Activated CD4-positive, alpha-beta T cell treated with anti-CD3 and anti-CD28 coated beads for 36 hours (primary cell): ENCODE measurements around the gene ISM1. TPM values are rescaled to one million over a fixed set of nuclear protein-coding genes. Genes with fewer than 3 reads are reported as not detected.

Experiments used
- ATAC-seq: fragments of 200-7000 bp; cut with Tn5 transposase; one replicate; pipeline ENCODE4 v1.10.0; 2021; ENCODE audit warnings: mild to moderate bottlenecking, moderate library complexity
- CTCF ChIA-PET: fragments of 350-600 bp; sonication (Branson Sonifier 250); formaldehyde crosslinking; loops from one replicate; lab custom pipeline; 2021; ENCODE audit warnings: antibody characterized with exemption; lab: Charles Lee
- POLR2A ChIA-PET: fragments of 350-600 bp; sonication (Branson Sonifier 250); formaldehyde crosslinking; loops from one replicate; lab custom pipeline; 2021; ENCODE audit warnings: antibody characterized with exemption, inconsistent platforms; lab: Charles Lee
- DNase-seq: peaks from one replicate; pipeline ENCODE4 v3.0.0-alpha.2; 2020
- H3K27ac Mint-ChIP-seq: one replicate; pipeline ENCODE4 v1.8.0; 2021; ENCODE audit warnings: mixed read lengths
- H3K27me3 Mint-ChIP-seq: one replicate; pipeline ENCODE4 v1.8.0; 2021; ENCODE audit warnings: mixed read lengths
- H3K36me3 Mint-ChIP-seq: one replicate; pipeline ENCODE4 v1.8.0; 2021; ENCODE audit warnings: low read depth, mixed read lengths
- H3K4me1 Mint-ChIP-seq: one replicate; pipeline ENCODE4 v1.8.0; 2021; ENCODE audit warnings: mixed read lengths
- H3K4me3 Mint-ChIP-seq: one replicate; pipeline ENCODE4 v1.8.0; 2021; ENCODE audit warnings: mild to moderate bottlenecking, moderate library complexity, mixed read lengths
- H3K9me3 Mint-ChIP-seq: one replicate; pipeline ENCODE4 v1.8.0; 2021; ENCODE audit warnings: low read depth, mixed read lengths
- intact Hi-C, 2 experiments: fragments of 100-400 bp; cut with DNase I in 1 of 2; cut with micrococcal nuclease in 1 of 2; formaldehyde crosslinking; loops; one replicate each; pipeline versions ENCODE4 v1.14.2 to v1.15.1; 2022 to 2024; cut with DNase I, micrococcal nuclease
- total RNA-seq, 2 experiments: library from RNA; stranded (reverse); gene quantifications; one replicate each; pipeline ENCODE4 v1.2.3, GENCODE V29; 2021

Gene ISM1
- total RNA-seq, 2 experiments from 2014 or later: 0.48 to 0.51 TPM

DNA sequence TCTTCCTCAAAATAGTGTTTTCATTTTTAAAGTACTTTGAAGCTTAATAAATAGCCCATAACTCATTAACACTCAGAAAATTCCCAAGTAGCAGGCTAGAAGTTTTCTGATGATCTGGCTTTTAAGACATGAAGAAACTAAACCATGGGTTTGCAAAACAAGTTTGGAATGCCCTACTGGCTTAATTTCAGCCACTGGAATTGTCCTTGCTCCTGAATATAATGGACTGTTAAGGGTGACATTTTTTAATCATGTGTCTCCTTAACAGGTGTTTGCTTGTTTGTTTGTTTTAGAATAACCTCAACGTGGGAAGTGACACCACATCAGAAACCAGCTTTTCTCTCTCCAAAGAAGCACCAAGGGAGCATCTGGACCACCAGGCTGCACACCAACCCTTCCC, 49.1 kb downstream of the ISM1 start:
- Mint-ChIP-seq H3K4me3 (no peak overlapping the region), H3K27me3 (no peaks in the 10 kb centered on the region), H3K9me3 (no peaks in the 10 kb centered on the region), H3K4me1 (no peaks in the 10 kb centered on the region), H3K36me3 (no peaks in the 10 kb centered on the region), H3K27ac (no peak overlapping the region)
- POLR2A ChIA-PET: no interaction called here
- no peak for ATAC-seq
- intact Hi-C loops: loop anchor here in 1 of 2 experiments (10.0 kb wide), 1 partner anchor 65 kb away; no protein-coding TSS in a partner anchor
- DNase-seq: no peak
- CTCF ChIA-PET: interaction anchor here (1.0 to 1.5 kb wide), 2 partner anchors 8 to 12 kb away, joined by 3 to 4 read pairs; no protein-coding TSS in a partner anchor

DNA sequence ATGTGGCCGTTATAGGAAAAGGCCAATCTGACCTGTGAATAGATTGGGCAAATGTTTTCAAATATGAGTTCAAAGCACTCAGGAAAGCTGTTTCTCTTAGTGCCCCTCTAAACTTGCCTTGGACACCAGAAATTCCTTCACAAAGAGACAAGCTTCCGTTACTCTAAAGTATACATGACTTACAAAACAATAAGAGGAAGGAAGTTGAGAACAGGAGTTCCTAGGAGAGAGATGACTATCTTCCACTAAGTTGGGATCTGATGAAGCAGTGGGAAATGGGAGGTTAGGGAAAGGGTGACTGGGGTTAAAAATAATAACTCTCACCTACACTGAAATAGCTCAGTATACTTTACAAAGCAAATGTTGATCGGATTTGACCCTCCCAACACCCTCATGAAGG, 50.0 kb downstream of the ISM1 start:
- intact Hi-C loops: loop anchor here in 1 of 2 experiments (10.0 kb wide), 1 partner anchor 64 kb away; no protein-coding TSS in a partner anchor
- H3K4me1 Mint-ChIP-seq: no peaks in the 10 kb centered on the region
- ATAC-seq: no peak
- H3K27ac Mint-ChIP-seq: no peak overlapping the region
- H3K36me3 Mint-ChIP-seq: no peaks in the 10 kb centered on the region
- H3K4me3 Mint-ChIP-seq: no peak overlapping the region
- no peaks in the 10 kb centered on the region for H3K27me3 Mint-ChIP-seq
- CTCF ChIA-PET: no interaction called here
- DNase-seq: no peak
- POLR2A ChIA-PET: no interaction called here
- no peaks in the 10 kb centered on the region for H3K9me3 Mint-ChIP-seq

DNA sequence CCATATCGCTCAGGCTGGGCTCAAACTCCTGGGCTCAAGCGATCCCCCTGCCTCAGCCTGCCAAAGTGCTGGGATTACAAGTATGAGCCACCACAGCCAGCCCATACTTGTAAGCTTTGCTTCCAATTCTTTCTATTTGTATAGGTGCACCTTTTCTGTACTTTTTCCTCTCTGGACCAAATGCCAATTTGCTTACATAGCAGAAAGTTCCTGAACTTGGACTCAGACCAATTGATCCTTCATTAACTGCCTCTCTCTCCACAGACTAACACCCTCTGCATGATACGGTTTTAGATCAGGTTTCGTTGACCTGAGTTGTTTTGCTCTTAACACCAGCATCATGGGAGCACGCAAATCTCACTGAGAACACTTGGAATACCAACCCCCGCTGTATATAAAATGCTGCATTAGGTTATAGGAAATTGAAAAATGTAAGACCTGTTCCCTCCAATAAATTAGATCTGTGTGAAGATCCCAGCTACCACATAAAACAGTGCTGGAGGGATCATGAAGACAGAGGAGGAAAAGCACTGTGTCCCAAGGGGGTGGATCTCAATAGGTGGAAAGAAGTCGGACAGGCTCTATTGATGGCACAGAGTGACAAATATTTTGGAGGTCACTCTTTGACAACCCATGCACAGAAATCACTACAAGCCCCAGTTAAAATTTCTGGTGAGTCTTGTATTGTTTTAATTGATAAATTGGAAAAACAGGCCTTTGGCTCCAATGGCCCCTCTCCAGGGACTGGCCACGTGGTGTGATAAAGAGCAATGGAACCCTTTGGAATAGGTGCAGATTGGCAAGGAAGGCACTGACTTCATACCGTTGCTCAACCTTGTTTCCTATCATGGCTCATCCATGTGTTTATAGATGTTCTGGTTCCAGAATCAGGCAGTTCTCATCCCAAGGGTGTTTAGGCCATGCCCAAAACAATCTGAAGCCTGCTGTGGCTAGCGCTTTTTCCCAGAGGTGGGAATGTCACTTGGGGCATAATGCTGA, 51.2 kb downstream of the ISM1 start:
- Mint-ChIP-seq H3K4me3 (no peak overlapping the region), H3K4me1 (no peaks in the 10 kb centered on the region), H3K36me3 (no peaks in the 10 kb centered on the region), H3K9me3 (no peaks in the 10 kb centered on the region), H3K27me3 (no peaks in the 10 kb centered on the region), H3K27ac (no peak overlapping the region)
- DNase-seq: no peak
- no peak for ATAC-seq
- ChIA-PET POLR2A (no interaction called here), CTCF (no interaction called here)
- intact Hi-C loops: loop anchor here in 1 of 2 experiments (10.0 kb wide), 1 partner anchor 63 kb away; no protein-coding TSS in a partner anchor

DNA sequence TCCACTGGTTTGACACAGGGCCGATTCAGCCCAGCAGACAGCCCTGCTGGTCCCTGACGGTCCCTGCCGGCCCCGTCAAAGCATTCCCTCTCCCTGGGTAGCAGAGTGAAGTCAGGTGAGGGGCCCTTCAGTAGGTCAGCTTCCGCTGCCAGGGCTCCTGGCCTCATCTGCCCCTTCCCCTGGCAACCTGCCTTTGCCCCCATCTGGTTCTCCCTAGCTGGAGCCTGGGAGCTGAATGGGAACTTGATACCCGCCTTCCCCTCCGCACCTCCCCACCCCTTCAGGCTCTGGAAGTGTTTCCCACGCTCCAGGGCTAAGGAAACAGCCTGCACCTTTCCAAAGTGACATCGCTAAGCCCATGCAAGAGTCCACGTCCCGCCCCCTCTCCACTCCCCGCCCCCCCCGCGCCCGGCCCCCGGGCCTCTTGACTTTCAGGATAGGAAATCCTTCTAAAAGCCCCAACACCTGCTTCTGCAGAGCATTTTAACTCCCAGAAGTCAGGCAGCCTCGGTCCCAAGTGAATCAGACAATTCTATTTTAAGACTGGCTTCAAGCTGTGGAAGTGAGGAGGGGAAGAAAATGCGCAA, 53.3 kb downstream of the ISM1 start:
- H3K4me3 Mint-ChIP-seq: no peak overlapping the region
- H3K4me1 Mint-ChIP-seq: no peaks in the 10 kb centered on the region
- no peak for DNase-seq
- ATAC-seq: no peak
- H3K27ac Mint-ChIP-seq: no peak overlapping the region
- ChIA-PET POLR2A (interaction anchor here (0.6 kb wide), 1 partner anchor 491 kb away, joined by 4 read pairs; no protein-coding TSS in a partner anchor), CTCF (interaction anchor here (0.6 to 0.7 kb wide), 2 partner anchors 12 to 17 kb away, joined by 3 read pairs; no protein-coding TSS in a partner anchor)
- H3K27me3 Mint-ChIP-seq: no peaks in the 10 kb centered on the region
- intact Hi-C loops: loop anchor here in 1 of 2 experiments (10.0 kb wide), 1 partner anchor 60 kb away; no protein-coding TSS in a partner anchor
- no peaks in the 10 kb centered on the region for H3K36me3 Mint-ChIP-seq
- no peaks in the 10 kb centered on the region for H3K9me3 Mint-ChIP-seq

DNA sequence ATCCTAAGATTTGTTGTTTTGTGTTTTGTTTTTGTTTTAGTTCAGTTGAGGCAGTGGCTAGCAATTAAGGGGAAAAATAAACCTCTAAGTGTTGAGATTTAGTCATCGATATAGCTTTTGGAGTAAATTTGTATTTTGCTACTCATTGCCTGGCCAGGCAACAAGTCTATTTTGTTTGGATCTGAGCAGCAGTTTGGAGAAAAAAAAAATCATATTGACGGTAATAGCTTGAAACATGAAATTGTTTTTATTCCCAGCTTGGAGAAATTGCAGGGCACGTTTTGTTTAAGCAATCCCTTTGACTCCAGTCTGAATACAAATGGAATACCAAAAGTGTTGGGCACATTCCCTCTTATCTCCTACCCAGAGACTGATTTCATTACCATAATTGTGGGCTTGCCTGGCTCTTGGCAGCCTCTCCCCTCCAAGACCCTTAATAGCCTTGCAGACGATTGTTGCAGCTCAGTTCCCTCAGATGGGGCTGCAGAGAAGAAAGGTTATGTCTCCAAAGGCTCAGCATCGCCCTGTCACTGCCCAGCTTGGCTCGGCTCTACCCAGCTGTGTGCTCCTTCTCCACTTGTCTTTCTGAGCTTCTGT, 56.0 kb downstream of the ISM1 start:
- H3K27ac Mint-ChIP-seq: no peak overlapping the region
- POLR2A ChIA-PET: interaction anchor here (0.7 kb wide), 1 partner anchor 18 kb away, joined by 4 read pairs; no protein-coding TSS in a partner anchor
- H3K4me3 Mint-ChIP-seq: no peak overlapping the region
- intact Hi-C loops: loop anchor here in 1 of 2 experiments (10.0 kb wide), 1 partner anchor 58 kb away; no protein-coding TSS in a partner anchor
- no peaks in the 10 kb centered on the region for H3K36me3 Mint-ChIP-seq
- no peaks in the 10 kb centered on the region for H3K9me3 Mint-ChIP-seq
- ATAC-seq (no peak), DNase-seq (no peak)
- CTCF ChIA-PET: no interaction called here
- H3K27me3 Mint-ChIP-seq: no peaks in the 10 kb centered on the region
- no peaks in the 10 kb centered on the region for H3K4me1 Mint-ChIP-seq

DNA sequence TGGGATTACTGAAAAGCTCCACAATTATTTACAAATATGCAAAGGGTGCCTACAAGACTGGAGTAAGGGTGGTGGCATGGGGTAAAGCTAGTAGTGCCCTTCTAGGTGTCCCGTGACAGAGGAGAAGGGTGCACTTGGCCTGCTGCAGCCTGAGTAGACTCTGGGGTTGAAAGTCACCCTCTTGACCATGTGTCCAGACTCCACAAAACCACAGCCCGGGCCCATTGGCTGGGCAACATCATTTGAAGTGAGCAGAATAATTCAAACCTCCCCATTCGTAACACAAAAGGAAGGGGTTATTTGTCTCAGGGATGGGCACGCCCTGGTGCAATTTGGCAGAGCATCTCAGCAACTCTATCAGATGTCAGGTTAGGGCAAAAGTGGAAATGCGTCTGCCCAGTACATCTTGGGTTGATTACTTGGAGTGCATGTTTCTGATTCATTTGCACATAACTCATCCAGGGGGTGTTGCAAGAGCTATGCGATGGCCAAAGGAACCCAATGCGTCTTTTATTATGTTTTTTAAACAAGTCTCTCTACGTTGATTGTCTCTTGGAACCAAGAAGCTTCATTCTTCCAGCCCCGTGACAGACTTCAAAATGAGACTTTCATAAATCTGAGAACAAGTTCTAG, 56.7 kb downstream of the ISM1 start:
- CTCF ChIA-PET: interaction anchor here (1.0 kb wide), 1 partner anchor 8 kb away, joined by 4 read pairs; no protein-coding TSS in a partner anchor
- Mint-ChIP-seq H3K4me1 (no peaks in the 10 kb centered on the region), H3K4me3 (no peak overlapping the region), H3K9me3 (no peaks in the 10 kb centered on the region), H3K27me3 (no peaks in the 10 kb centered on the region), H3K36me3 (no peaks in the 10 kb centered on the region), H3K27ac (no peak overlapping the region)
- DNase-seq (no peak), ATAC-seq (no peak)
- POLR2A ChIA-PET: no interaction called here
- intact Hi-C loops: loop anchor here in 1 of 2 experiments (10.0 kb wide), 1 partner anchor 57 kb away; no protein-coding TSS in a partner anchor

DNA sequence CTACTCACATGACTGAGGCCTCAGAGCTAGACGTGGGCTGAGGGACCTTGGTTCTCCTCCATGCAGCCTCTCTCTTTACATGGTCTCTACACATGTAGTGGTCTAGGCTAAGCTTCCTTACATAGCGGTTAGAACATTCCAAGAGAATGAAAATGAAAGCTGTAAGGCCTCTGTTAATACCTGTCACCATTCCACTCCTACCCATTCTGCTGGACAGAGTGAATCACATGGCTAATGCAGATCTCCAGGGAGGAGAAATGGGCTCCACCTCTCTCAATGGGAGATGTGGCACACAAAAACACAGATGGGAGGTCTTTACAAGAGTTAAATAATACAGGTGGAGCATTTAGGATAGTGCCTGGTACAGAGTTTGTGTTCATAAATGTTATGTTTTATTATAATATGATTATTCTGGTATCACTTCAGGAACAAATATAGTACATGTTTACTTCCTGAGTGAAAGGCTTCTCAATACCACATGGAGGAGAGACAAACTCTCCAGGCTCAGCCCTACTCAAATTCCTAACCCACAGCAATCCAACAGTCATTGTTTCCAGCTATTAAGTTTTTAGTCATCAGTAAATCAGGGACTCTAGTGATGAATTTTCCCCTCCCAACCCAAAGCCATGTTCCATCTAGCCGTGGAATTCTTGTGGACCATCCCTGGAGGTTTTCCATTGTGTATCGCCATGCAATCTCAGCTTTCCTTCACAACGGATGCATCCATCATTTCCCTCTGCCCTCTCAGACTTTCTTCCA, 57.9 kb downstream of the ISM1 start:
- Mint-ChIP-seq H3K4me3 (no peak overlapping the region), H3K4me1 (no peaks in the 10 kb centered on the region), H3K9me3 (no peaks in the 10 kb centered on the region), H3K27me3 (no peaks in the 10 kb centered on the region), H3K27ac (no peak overlapping the region), H3K36me3 (no peaks in the 10 kb centered on the region)
- no peak for ATAC-seq
- intact Hi-C loops: loop anchor here in 1 of 2 experiments (10.0 kb wide), 1 partner anchor 56 kb away; no protein-coding TSS in a partner anchor
- CTCF ChIA-PET: interaction anchor here (1.0 kb wide), 2 partner anchors 9 to 22 kb away, joined by 3 to 4 read pairs; no protein-coding TSS in a partner anchor
- DNase-seq: no peak
- POLR2A ChIA-PET: no interaction called here

DNA sequence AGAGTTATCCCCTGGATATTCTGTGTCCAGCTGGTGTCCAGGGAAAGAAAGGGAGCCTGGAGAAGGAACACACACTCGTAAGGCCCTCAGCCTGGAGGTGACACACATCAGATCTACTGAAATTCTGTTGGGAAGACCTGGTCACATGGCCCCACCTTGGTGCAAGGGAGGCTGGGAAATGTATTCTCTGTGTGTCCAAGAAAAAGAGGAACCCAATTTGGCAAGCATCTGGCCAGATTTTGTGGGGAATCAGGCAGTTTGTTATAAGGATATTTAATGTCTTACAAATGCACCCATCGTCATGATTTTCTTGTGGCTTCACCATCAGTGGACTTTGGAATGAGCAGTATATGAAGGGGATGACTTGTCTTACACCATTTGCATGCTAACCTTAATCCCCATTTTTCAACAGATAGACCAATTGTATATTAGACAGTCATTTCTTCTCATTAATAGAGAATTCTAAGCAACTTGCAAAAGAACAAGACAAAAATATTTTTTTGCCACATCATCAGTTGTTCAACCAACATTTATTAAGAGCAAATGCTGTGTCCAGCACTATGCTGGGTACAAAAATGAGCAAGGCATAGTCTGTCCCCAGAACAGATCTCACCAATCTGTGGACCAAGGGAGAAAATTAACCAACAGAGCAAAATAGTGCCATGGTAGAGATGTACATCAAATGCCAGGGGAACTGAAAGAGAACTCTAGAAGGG, 59.7 kb downstream of the ISM1 start:
- H3K4me1 Mint-ChIP-seq: no peaks in the 10 kb centered on the region
- ChIA-PET POLR2A (no interaction called here), CTCF (interaction anchor here (0.7 kb wide), 1 partner anchor 16 kb away, joined by 3 read pairs; no protein-coding TSS in a partner anchor)
- H3K9me3 Mint-ChIP-seq: no peaks in the 10 kb centered on the region
- H3K27ac Mint-ChIP-seq: no peak overlapping the region
- intact Hi-C loops: no loop called here
- H3K36me3 Mint-ChIP-seq: no peaks in the 10 kb centered on the region
- no peak for DNase-seq
- no peak for ATAC-seq
- no peaks in the 10 kb centered on the region for H3K27me3 Mint-ChIP-seq
- H3K4me3 Mint-ChIP-seq: no peak overlapping the region

DNA sequence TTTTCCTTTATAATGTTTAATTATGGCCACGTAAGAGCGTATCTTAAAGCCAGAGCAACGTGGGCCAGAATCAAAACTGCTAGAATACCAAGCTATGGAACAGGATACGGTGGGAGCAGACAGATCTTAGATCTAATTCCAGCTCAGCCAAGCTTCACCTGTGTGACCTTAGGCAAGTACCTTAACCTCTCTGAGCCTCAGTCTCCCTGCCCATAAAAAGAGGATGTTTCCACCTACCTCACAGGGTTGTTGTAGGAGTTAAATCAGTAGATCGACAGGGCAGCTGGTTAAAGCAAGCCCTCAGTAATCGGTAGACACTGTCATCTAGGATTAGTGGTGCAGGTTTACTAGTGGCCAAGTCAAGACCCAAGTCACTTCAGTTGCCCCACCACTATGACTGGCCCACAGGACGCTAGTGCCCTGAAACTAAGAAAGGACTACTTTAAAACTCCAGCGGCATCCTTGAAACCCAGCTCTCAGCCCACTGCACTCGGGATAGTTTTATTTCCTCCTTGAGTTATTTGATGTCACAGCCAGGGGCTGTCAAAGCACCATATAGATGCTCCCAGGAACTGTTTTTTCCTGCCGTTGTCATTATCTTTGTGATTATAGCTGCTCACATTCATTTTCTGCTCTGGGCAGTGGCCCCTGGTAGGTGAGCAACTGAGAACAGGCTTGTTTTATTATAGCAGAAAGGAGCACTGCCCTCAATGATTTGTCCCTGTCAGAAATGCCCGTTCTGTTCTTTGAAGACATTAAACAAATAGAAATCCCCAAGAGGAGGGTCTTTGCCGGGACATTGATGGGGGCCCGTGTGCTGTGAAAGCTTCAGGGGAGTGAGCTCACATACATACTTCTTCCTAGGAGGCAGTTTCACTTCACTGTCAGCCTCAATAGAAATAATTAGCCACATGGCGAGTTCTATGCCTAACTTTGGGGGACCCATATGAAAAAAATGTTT, 63.1 kb downstream of the ISM1 start:
- CTCF ChIA-PET: interaction anchor here (1.2 kb wide), 1 partner anchor 9 kb away, joined by 4 read pairs; no protein-coding TSS in a partner anchor
- H3K4me3 Mint-ChIP-seq: no peak overlapping the region
- POLR2A ChIA-PET: no interaction called here
- no peaks in the 10 kb centered on the region for H3K36me3 Mint-ChIP-seq
- no peak overlapping the region for H3K27ac Mint-ChIP-seq
- ATAC-seq: no peak
- H3K4me1 Mint-ChIP-seq: no peaks in the 10 kb centered on the region
- H3K9me3 Mint-ChIP-seq: no peaks in the 10 kb centered on the region
- intact Hi-C loops: no loop called here
- no peaks in the 10 kb centered on the region for H3K27me3 Mint-ChIP-seq
- DNase-seq: no peak
